ENCODE results near the gene PIK3R1. TPM values are rescaled to one million over a fixed set of nuclear protein-coding genes. Genes with fewer than 3 reads are reported as not detected.

PIK3R1 gene
- total RNA-seq, 1 donor from 2014 or later: 89.3 TPM

DNA sequence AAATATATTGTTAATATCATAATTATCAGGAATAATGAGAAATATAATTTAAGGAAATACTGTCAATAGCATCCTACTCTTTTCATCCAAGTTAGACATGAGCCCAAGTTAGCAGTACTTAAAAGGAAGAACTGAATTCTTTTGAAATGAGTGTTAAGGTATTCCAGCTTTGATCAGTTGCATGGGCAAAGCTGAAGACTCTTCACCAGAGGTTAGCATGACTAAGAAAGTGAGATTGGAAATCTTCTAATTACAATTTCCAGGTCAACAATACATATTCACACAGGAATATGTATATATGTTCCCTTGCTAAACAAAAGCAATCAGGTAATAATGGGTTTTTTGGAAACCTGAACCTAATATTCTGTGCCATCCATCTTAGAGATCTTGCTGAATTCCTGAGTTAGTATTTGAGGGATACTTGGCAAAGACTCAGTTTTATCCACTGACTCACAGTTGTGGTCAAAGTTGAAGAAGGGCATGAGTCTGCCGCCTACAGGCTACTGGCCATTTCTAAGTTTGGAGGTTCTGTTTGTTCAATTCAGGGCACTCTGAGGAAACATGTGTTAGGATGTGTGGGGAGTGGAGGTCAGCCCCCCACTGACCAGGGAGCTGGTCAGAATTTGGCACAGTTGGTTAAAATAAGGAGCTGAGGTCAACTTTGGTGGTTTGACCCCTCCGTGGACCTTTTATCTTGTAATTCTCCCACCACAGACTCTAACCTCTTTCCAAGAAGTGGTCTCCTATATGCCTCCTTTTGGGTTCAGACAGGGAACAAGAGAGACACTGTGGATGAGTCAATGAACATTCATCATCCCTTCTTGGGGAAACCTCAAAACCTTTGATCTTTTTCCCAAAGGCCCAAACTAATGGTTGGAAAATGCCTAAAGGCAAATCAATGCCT lies 118.3 kb downstream of the PIK3R1 start:
- H3K27me3 ChIP-seq: no peaks in the 10 kb centered on the region
- TF ChIP-seq, protein P1, sequence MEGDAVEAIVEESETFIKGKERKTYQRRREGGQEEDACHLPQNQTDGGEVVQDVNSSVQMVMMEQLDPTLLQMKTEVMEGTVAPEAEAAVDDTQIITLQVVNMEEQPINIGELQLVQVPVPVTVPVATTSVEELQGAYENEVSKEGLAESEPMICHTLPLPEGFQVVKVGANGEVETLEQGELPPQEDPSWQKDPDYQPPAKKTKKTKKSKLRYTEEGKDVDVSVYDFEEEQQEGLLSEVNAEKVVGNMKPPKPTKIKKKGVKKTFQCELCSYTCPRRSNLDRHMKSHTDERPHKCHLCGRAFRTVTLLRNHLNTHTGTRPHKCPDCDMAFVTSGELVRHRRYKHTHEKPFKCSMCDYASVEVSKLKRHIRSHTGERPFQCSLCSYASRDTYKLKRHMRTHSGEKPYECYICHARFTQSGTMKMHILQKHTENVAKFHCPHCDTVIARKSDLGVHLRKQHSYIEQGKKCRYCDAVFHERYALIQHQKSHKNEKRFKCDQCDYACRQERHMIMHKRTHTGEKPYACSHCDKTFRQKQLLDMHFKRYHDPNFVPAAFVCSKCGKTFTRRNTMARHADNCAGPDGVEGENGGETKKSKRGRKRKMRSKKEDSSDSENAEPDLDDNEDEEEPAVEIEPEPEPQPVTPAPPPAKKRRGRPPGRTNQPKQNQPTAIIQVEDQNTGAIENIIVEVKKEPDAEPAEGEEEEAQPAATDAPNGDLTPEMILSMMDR (IDR thresholded peaks at IDR 0.05): no peak
- H3K4me3 ChIP-seq: no peak overlapping the region
- H3K4me1 ChIP-seq: no peaks in the 10 kb centered on the region
- DNase-seq (ENCODE audit: low spot score in 2 of 2): no peak
- H3K9me3 ChIP-seq: no peaks in the 10 kb centered on the region
- H3K36me3 ChIP-seq: no peaks in the 10 kb centered on the region
- intact Hi-C loops (cut with DNase I): no loop called here
- H3K27ac ChIP-seq: no peak overlapping the region

DNA sequence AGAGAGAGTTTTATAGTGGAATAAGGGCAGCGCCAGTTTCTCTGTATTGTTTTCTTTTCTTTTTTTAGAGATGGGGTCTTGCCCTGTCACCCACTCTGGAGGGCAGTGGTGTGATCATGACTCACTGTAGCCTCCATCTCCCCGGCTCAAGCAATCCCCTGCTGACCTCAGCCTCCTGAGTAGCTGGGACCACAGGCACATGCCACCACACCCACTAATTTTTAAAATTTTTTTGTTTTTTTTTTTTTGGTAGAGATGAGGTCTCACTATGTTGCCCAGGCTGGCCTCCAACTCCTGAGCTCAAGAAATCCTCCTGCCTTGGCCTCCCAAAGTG lies 119.0 kb downstream of the PIK3R1 start:
- intact Hi-C loops (cut with DNase I): no loop called here
- TF ChIP-seq, protein P1 (IDR thresholded peaks at IDR 0.05): no peak
- H3K4me1 ChIP-seq: no peaks in the 10 kb centered on the region
- no peaks in the 10 kb centered on the region for H3K27me3 ChIP-seq
- no peak for DNase-seq (ENCODE audit: low spot score in 2 of 2)
- H3K9me3 ChIP-seq: no peaks in the 10 kb centered on the region
- H3K27ac ChIP-seq: no peak overlapping the region
- no peaks in the 10 kb centered on the region for H3K36me3 ChIP-seq
- H3K4me3 ChIP-seq: no peak overlapping the region

DNA sequence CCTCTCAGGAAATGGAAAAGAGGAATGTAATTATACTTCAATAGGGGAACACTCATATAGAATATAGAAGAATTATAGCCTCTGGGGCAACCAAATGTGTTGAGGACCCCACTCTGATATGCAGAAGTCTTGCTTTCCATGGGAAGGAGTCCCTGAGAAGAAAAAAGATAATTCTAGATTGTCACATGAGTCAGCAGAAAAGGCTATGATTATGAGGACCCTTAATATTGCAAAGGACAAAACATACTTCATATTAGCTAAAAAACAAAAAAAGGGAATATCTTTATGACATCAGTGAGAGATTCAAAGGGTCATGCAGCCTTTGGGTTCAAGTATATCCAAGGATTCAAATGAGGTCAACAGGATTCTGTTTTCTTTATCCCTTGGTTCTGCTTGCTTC lies 119.5 kb downstream of the PIK3R1 start:
- H3K27ac ChIP-seq: no peak overlapping the region
- TF ChIP-seq, protein P1 (IDR thresholded peaks at IDR 0.05): no peak
- intact Hi-C loops (cut with DNase I): no loop called here

DNA sequence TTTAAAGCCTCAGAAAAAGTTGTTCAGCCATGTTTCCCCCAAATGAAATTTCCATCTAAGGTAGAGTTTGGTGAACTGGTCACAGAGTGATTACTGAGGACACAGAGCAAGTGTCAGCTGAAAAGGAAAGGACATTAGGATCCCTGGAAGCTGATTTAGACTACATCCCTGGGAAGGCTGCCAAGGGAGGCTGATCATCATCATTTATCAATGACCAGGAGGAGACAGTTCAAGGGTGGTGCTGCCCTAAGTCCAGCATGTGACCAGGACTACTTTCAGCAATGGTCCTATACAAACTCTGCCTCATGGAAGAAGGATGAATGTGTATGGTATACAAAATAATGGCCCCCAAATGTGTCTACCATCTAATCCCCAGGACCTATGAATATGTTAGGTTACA lies 120.6 kb downstream of the PIK3R1 start:
- no peaks in the 10 kb centered on the region for H3K4me1 ChIP-seq
- H3K9me3 ChIP-seq: no peaks in the 10 kb centered on the region
- no peak for DNase-seq (ENCODE audit: low spot score in 2 of 2)
- H3K4me3 ChIP-seq: no peak overlapping the region
- intact Hi-C loops (cut with DNase I): no loop called here
- H3K36me3 ChIP-seq: no peaks in the 10 kb centered on the region
- H3K27me3 ChIP-seq: no peaks in the 10 kb centered on the region
- TF ChIP-seq, protein P1 (IDR thresholded peaks at IDR 0.05): no peak
- no peak overlapping the region for H3K27ac ChIP-seq

More for the DNA sequence above, 119.5 kb downstream of the PIK3R1 start:
- no peaks in the 10 kb centered on the region for H3K36me3 ChIP-seq
- no peaks in the 10 kb centered on the region for H3K27me3 ChIP-seq
- DNase-seq (ENCODE audit: low spot score in 2 of 2): no peak
- H3K4me1 ChIP-seq: no peaks in the 10 kb centered on the region
- no peaks in the 10 kb centered on the region for H3K9me3 ChIP-seq
- no peak overlapping the region for H3K4me3 ChIP-seq

DNA sequence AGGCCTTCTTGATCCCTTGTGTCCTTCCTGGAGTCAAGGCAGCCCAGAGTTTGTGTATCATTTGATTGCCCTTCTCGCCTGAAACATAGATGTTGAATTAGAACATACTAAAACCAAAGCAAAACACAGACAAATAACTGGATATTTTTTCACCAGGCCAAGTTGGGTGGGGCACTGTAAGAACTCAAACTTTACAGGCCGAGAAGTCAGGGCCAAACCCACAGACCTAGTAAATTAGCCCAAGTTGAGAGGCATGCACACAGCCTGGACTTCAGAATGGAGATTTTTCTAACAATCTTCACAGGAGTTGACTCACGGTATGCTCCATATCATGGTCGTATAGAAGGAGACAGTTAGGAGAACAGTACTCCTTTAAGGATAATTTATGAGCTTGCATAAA lies 121.7 kb downstream of the PIK3R1 start:
- Histone ChIP-seq H3K4me1 (no peaks in the 10 kb centered on the region), H3K9me3 (no peaks in the 10 kb centered on the region), H3K27ac (no peak overlapping the region), H3K4me3 (no peak overlapping the region), H3K36me3 (no peaks in the 10 kb centered on the region), H3K27me3 (no peaks in the 10 kb centered on the region)
- intact Hi-C loops (cut with DNase I): no loop called here
- no peak for DNase-seq (ENCODE audit: low spot score in 2 of 2)
- TF ChIP-seq, protein P1 (IDR thresholded peaks at IDR 0.05): no peak

Data from ascending aorta (tissue), 2 donors.